Panc1 (cell line): ENCODE measurements around the gene RAC3. TPM values are rescaled to one million over a fixed set of nuclear protein-coding genes. Genes with fewer than 3 reads are reported as not detected.

Experiments
- ATAC-seq: fragments of 200-7000 bp; cut with Tn5 transposase; 2 replicates; pipeline ENCODE4 v1.9.1; 2020; ENCODE audit warnings: mild to moderate bottlenecking, moderate library complexity
- BruUV-seq: library from RNA; stranded (reverse); fragments of 400-500 nt; replicated peaks from 2 replicates; lab custom pipeline; 2021; lab: Mats Ljungman, UMichigan
- CTCF ChIA-PET: fragments of 300-600 bp; sonication (Branson Sonifier 250); formaldehyde crosslinking; loops from one replicate; lab custom pipeline; 2022; ENCODE audit warnings: antibody characterized with exemption; lab: Charles Lee
- POLR2A ChIA-PET: fragments of 300-600 bp; sonication (Branson Sonifier 250); formaldehyde crosslinking; loops from one replicate; lab custom pipeline; 2022; ENCODE audit warnings: antibody characterized with exemption; lab: Charles Lee
- DNase-seq: peaks from one replicate; pipeline ENCODE4 v3.0.0-alpha.2; 2010; ENCODE audit warnings: low read depth, low spot score
- H3K27ac ChIP-seq: 2 replicates; pipeline ENCODE4 v1.5.1; 2011; ENCODE audit warnings: mild to moderate bottlenecking, low read length, inconsistent platforms
- H3K27me3 ChIP-seq: fragments of 200-500 bp; sonication (Bioruptor generic); 2 replicates; pipeline ENCODE4 v1.6.0; 2014; ENCODE audit warnings: low read length, inconsistent platforms; ENCODE audit not compliant: control insufficient read depth, insufficient read depth
- H3K36me3 ChIP-seq: fragments of 200-500 bp; sonication (Bioruptor generic); 2 replicates; pipeline ENCODE4 v1.5.1; 2014; ENCODE audit warnings: inconsistent platforms, mild to moderate bottlenecking, low read length, moderate library complexity; ENCODE audit not compliant: control insufficient read depth, insufficient read depth
- H3K4me1 ChIP-seq: 2 replicates; pipeline ENCODE4 v1.5.1; 2011; ENCODE audit warnings: inconsistent platforms, mild to moderate bottlenecking, low read length, moderate library complexity; ENCODE audit not compliant: control insufficient read depth, insufficient read depth
- H3K4me3 ChIP-seq, 2 experiments: 2 replicates each; pipeline ENCODE4 v1.5.1; 2011 to 2012; ENCODE audit warnings: low read depth in 2 of 2, low read length in 2 of 2, mild to moderate bottlenecking in 2 of 2, inconsistent platforms in 1 of 2, moderate library complexity in 1 of 2
- H3K9me3 ChIP-seq: fragments of 200-500 bp; sonication (Bioruptor generic); 2 replicates; pipeline ENCODE4 v1.5.1; 2014; ENCODE audit warnings: low read depth, mild to moderate bottlenecking, inconsistent platforms, low read length, moderate library complexity; ENCODE audit not compliant: control insufficient read depth, insufficient read depth
- POLR2AphosphoS5 ChIP-seq: IDR thresholded peaks from 2 replicates; pipeline ENCODE4 v1.6.1; 2012; ENCODE audit warnings: mild to moderate bottlenecking, low read depth, low read length, moderate library complexity
- SIN3A ChIP-seq: IDR thresholded peaks from 2 replicates; pipeline ENCODE4 v1.6.1; 2012; ENCODE audit warnings: low read depth, mild to moderate bottlenecking, low read length, moderate library complexity, borderline replicate concordance; ENCODE audit not compliant: insufficient read depth
- TCF7L2 ChIP-seq: IDR thresholded peaks from 2 replicates; pipeline ENCODE4 v1.6.1; 2011; ENCODE audit warnings: mild to moderate bottlenecking, low read depth, low read length, inconsistent platforms
- in situ Hi-C: cut with HindIII; loops from 2 replicates; pipeline ENCODE4 v1.10.0; 2016; ENCODE audit warnings: low sequenced_read_pairs, low pct_unique_long_range_greater_than_20kb
- intact Hi-C: fragments of 100-400 bp; cut with micrococcal nuclease; formaldehyde crosslinking; loops from one replicate; pipeline ENCODE4 v1.10.0; 2022; ENCODE audit not compliant: unreplicated experiment
- total RNA-seq: library from RNA; stranded (reverse); gene quantifications from one replicate; pipeline ENCODE4 v1.2.1, GENCODE V29; 2021; ENCODE audit not compliant: unreplicated experiment
- TF ChIP-seq, protein P1 (sequence below): fragments of 450-650 bp; IDR thresholded peaks from 2 replicates; pipeline ENCODE4 v1.5.1; 2017; ENCODE audit warnings: mild to moderate bottlenecking
- TF ChIP-seq, protein P2 (sequence below), 2 experiments: IDR thresholded peaks; 2 replicates each; pipeline ENCODE4 v1.6.1; 2011 to 2012; ENCODE audit warnings: low read depth in 2 of 2, control low read depth in 1 of 2, low read length in 1 of 2, mild to moderate bottlenecking in 1 of 2, moderate library complexity in 1 of 2; ENCODE audit not compliant: insufficient read depth in 1 of 2

Gene RAC3
- total RNA-seq, 1 experiment from 2014 or later, result 39.4 TPM

DNA sequence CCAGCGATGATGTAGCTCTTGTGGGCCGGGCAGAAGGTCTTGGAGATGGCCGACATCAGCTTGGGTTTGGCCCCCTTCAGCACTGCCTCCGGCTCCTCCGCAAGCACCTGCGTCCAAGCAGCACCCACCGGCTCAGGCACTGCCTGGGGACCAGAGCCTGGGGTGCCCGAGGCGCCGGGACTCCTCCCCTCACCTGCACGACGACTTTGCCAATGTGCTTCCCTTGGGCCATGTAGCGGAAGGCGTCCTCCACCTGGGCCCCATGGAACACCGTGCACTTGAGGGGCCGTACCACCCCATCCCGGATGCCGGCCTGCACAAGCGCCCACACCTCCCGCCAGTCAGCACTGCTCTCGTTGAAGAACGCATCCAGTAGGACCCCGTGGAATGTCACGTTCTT lies 51.5 kb downstream of the RAC3 start:
- in situ Hi-C loops (no loop called here), intact Hi-C loops (no loop called here)
- H3K27me3 ChIP-seq, result no peaks in the 10 kb centered on the region
- DNase-seq, result no peak
- POLR2A ChIA-PET, result no interaction called here
- TF ChIP-seq TCF7L2, result no peak
- no peak for TF ChIP-seq SIN3A
- TF ChIP-seq, protein P1, sequence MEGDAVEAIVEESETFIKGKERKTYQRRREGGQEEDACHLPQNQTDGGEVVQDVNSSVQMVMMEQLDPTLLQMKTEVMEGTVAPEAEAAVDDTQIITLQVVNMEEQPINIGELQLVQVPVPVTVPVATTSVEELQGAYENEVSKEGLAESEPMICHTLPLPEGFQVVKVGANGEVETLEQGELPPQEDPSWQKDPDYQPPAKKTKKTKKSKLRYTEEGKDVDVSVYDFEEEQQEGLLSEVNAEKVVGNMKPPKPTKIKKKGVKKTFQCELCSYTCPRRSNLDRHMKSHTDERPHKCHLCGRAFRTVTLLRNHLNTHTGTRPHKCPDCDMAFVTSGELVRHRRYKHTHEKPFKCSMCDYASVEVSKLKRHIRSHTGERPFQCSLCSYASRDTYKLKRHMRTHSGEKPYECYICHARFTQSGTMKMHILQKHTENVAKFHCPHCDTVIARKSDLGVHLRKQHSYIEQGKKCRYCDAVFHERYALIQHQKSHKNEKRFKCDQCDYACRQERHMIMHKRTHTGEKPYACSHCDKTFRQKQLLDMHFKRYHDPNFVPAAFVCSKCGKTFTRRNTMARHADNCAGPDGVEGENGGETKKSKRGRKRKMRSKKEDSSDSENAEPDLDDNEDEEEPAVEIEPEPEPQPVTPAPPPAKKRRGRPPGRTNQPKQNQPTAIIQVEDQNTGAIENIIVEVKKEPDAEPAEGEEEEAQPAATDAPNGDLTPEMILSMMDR, result no peak
- TF ChIP-seq POLR2AphosphoS5, result no peak
- TF ChIP-seq, protein P2, sequence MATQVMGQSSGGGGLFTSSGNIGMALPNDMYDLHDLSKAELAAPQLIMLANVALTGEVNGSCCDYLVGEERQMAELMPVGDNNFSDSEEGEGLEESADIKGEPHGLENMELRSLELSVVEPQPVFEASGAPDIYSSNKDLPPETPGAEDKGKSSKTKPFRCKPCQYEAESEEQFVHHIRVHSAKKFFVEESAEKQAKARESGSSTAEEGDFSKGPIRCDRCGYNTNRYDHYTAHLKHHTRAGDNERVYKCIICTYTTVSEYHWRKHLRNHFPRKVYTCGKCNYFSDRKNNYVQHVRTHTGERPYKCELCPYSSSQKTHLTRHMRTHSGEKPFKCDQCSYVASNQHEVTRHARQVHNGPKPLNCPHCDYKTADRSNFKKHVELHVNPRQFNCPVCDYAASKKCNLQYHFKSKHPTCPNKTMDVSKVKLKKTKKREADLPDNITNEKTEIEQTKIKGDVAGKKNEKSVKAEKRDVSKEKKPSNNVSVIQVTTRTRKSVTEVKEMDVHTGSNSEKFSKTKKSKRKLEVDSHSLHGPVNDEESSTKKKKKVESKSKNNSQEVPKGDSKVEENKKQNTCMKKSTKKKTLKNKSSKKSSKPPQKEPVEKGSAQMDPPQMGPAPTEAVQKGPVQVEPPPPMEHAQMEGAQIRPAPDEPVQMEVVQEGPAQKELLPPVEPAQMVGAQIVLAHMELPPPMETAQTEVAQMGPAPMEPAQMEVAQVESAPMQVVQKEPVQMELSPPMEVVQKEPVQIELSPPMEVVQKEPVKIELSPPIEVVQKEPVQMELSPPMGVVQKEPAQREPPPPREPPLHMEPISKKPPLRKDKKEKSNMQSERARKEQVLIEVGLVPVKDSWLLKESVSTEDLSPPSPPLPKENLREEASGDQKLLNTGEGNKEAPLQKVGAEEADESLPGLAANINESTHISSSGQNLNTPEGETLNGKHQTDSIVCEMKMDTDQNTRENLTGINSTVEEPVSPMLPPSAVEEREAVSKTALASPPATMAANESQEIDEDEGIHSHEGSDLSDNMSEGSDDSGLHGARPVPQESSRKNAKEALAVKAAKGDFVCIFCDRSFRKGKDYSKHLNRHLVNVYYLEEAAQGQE (IDR thresholded peaks at IDR 0.05; ENCODE audit: insufficient read depth in 1 of 2, low read depth in 2 of 2, low read length in 1 of 2), result no peak
- peaks cover 12% of the 10 kb centered on the region for H3K36me3 ChIP-seq
- CTCF ChIA-PET, result no interaction called here
- TSS peak; percentile 73 for BruUV-seq
- no peak for ATAC-seq
- no peak overlapping the region for H3K4me3 ChIP-seq
- no peak overlapping the region for H3K27ac ChIP-seq
- peaks cover 13% of the 10 kb centered on the region for H3K4me1 ChIP-seq
- no peaks in the 10 kb centered on the region for H3K9me3 ChIP-seq

Other genes with a start within 250 kb of the RAC3 start
- gene GCGR, start 227.5 kb upstream of the RAC3 start, total RNA-seq, result 1.6 TPM
- gene MCRIP1, start 198.4 kb upstream of the RAC3 start, total RNA-seq, result 115 TPM
- not detected for gene PPP1R27, start 196.6 kb upstream of the RAC3 start, total RNA-seq
- gene P4HB, start 171.1 kb upstream of the RAC3 start, total RNA-seq, result 759 TPM
- 420 TPM for gene ARHGDIA, start 160.3 kb upstream of the RAC3 start, total RNA-seq
- 253 TPM for gene ALYREF, start 140.1 kb upstream of the RAC3 start, total RNA-seq
- gene ANAPC11, start 140.0 kb upstream of the RAC3 start, total RNA-seq, result 218 TPM
- 3.9 TPM for gene NPB, start 129.4 kb upstream of the RAC3 start, total RNA-seq
- gene PCYT2, start 120.3 kb upstream of the RAC3 start, total RNA-seq, result 91.2 TPM
- 82.5 TPM for gene SIRT7, start 113.5 kb upstream of the RAC3 start, total RNA-seq
- 57.0 TPM for gene MAFG, start 103.9 kb upstream of the RAC3 start, total RNA-seq
- gene PYCR1, start 94.4 kb upstream of the RAC3 start, total RNA-seq, result 212 TPM
- gene MYADML2, start 84.4 kb upstream of the RAC3 start, total RNA-seq, result not detected
- gene NOTUM, start 70.5 kb upstream of the RAC3 start, total RNA-seq, result 2.0 TPM
- 64.7 TPM for gene ASPSCR1, start 54.0 kb upstream of the RAC3 start, total RNA-seq
- 187 TPM for gene CENPX, start 8.8 kb upstream of the RAC3 start, total RNA-seq
- 29.9 TPM for gene LRRC45, start 8.4 kb upstream of the RAC3 start, total RNA-seq
- 128 TPM for gene DCXR, start 6.0 kb downstream of the RAC3 start, total RNA-seq
- 43.4 TPM for gene RFNG, start 20.1 kb downstream of the RAC3 start, total RNA-seq
- gene GPS1, start 20.2 kb downstream of the RAC3 start, total RNA-seq, result 175 TPM
- gene DUS1L, start 34.1 kb downstream of the RAC3 start, total RNA-seq, result 115 TPM
- gene FASN, start 66.6 kb downstream of the RAC3 start, total RNA-seq, result 956 TPM
- gene CCDC57, start 181.2 kb downstream of the RAC3 start, total RNA-seq, result 63.6 TPM
- 581 TPM for gene SLC16A3, start 197.4 kb downstream of the RAC3 start, total RNA-seq
- 234 TPM for gene CSNK1D, start 242.0 kb downstream of the RAC3 start, total RNA-seq